BE2C (cell line): ENCODE results near the gene GIGYF2.

Experiments used
- DNase-seq: peaks from one replicate; pipeline ENCODE4 v3.0.0-alpha.2; 2020
- H3K27me3 ChIP-seq: fragments of 250-450 bp; sonication (Bioruptor Pico); 2 replicates; pipeline ENCODE4 v1.5.1; 2020; ENCODE audit warnings: mild to moderate bottlenecking
- H3K36me3 ChIP-seq: fragments of 250-450 bp; sonication (Bioruptor Pico); 2 replicates; pipeline ENCODE4 v1.5.1; 2020; ENCODE audit warnings: mild to moderate bottlenecking
- H3K4me1 ChIP-seq: fragments of 250-450 bp; sonication (Bioruptor Pico); 2 replicates; pipeline ENCODE4 v1.5.1; 2020
- H3K4me3 ChIP-seq: 2 replicates; pipeline ENCODE4 v1.5.1; 2011; ENCODE audit warnings: low read depth, low read length
- H3K9me3 ChIP-seq: fragments of 250-450 bp; sonication (Bioruptor Pico); 2 replicates; pipeline ENCODE4 v1.5.1; 2020
- CTCF ChIP-seq: IDR thresholded peaks from 2 replicates; pipeline ENCODE4 v1.5.1; 2012; ENCODE audit warnings: mild to moderate bottlenecking, low read depth, low read length

Gene GIGYF2

GRCh38 chr2:232696609-232697058 is 497 bp upstream of the GIGYF2 start:
- no peak for TF ChIP-seq CTCF
- peak overlapping the region; percentile 94 for H3K4me3 ChIP-seq
- H3K9me3 ChIP-seq = no peaks in the 10 kb centered on the region
- DNase-seq = no peak
- no peaks in the 10 kb centered on the region; the same call in 1 of the 2 replicates for H3K36me3 ChIP-seq
- peaks cover 9% of the 10 kb centered on the region for H3K4me1 ChIP-seq
- no peaks in the 10 kb centered on the region for H3K27me3 ChIP-seq

- TF ChIP-seq CTCF = no peak
- Histone ChIP-seq H3K27me3 (no peaks in the 10 kb centered on the region), H3K4me1 (peaks cover 9% of the 10 kb centered on the region), H3K36me3 (no peaks in the 10 kb centered on the region; the same call in 1 of the 2 replicates), H3K9me3 (no peaks in the 10 kb centered on the region), H3K4me3 (peak overlapping the region; percentile 94)
- no peak for DNase-seq
Measured at GRCh38 chr2:232697807-232698110, 628 bp downstream of the GIGYF2 start.

- Histone ChIP-seq H3K9me3 (no peaks in the 10 kb centered on the region), H3K27me3 (no peaks in the 10 kb centered on the region), H3K4me1 (peaks cover 9% of the 10 kb centered on the region), H3K36me3 (peaks cover under 1% of the 10 kb centered on the region), H3K4me3 (peak overlapping the region; percentile 94)
- DNase-seq = no peak
- TF ChIP-seq CTCF = no peak
Measured at GRCh38 chr2:232698556-232699091, 1.5 kb downstream of the GIGYF2 start.

- Histone ChIP-seq H3K4me3 (peak overlapping the region; percentile 94), H3K27me3 (no peaks in the 10 kb centered on the region)
- peak; percentile 10 for DNase-seq
Measured at GRCh38 chr2:232699110-232699509, 2.0 kb downstream of the GIGYF2 start.

GRCh38 chr2:232700154-232700553 is 3.0 kb downstream of the GIGYF2 start:
- peaks cover 10% of the 10 kb centered on the region for H3K36me3 ChIP-seq
- peaks cover 9% of the 10 kb centered on the region for H3K4me1 ChIP-seq
- no peak for TF ChIP-seq CTCF
- H3K4me3 ChIP-seq = no peak overlapping the region
- H3K27me3 ChIP-seq = no peaks in the 10 kb centered on the region
- no peak for DNase-seq
- no peaks in the 10 kb centered on the region for H3K9me3 ChIP-seq

More at GRCh38 chr2:232699110-232699509, 2.0 kb downstream of the GIGYF2 start:
- TF ChIP-seq CTCF = no peak
- Histone ChIP-seq H3K9me3 (no peaks in the 10 kb centered on the region), H3K4me1 (peaks cover 9% of the 10 kb centered on the region), H3K36me3 (peaks cover 3% of the 10 kb centered on the region)

- H3K36me3 ChIP-seq = peaks cover 29% of the 10 kb centered on the region
- H3K4me1 ChIP-seq = no peaks in the 10 kb centered on the region
- H3K9me3 ChIP-seq = no peaks in the 10 kb centered on the region
- DNase-seq = no peak
- no peak overlapping the region for H3K4me3 ChIP-seq
- H3K27me3 ChIP-seq = no peaks in the 10 kb centered on the region
- no peak for TF ChIP-seq CTCF
Measured at GRCh38 chr2:232707076-232707475, 9.9 kb downstream of the GIGYF2 start.
